Small intestine (tissue), 7 donors: ENCODE results near the gene DNLZ. TPM values are rescaled to one million over a fixed set of nuclear protein-coding genes. Genes with fewer than 3 reads are reported as not detected.

ENCODE experiments used
- DNase-seq, 2 donors: peaks; one replicate each; pipeline versions ENCODE4 v3.0.0 to v3.0.0-alpha.2; 2013
- FAIRE-seq: peaks from 2 replicates; lab custom pipeline; 2012; peaks lifted over from hg19 to GRCh38; lab: Jason Lieb, UNC
- H3K27ac ChIP-seq, 3 donors: one replicate each; pipeline ENCODE4 v1.5.1; 2013; ENCODE audit warnings: low read length in 2 of 3, mild to moderate bottlenecking in 2 of 3, control low read depth in 1 of 3, inconsistent platforms in 1 of 3, low read depth in 1 of 3, moderate library complexity in 1 of 3
- H3K27me3 ChIP-seq, 3 donors: one replicate each; pipeline ENCODE4 v1.6.1; 2013; ENCODE audit warnings: low read length in 3 of 3, inconsistent platforms in 1 of 3; ENCODE audit not compliant: control insufficient read depth in 3 of 3, insufficient read depth in 3 of 3
- H3K36me3 ChIP-seq, 3 donors: one replicate each; pipeline ENCODE4 v1.6.1; 2013; ENCODE audit warnings: low read length in 3 of 3, inconsistent platforms in 1 of 3, low read depth in 1 of 3, mild to moderate bottlenecking in 1 of 3, moderate library complexity in 1 of 3; ENCODE audit not compliant: control insufficient read depth in 3 of 3, insufficient read depth in 2 of 3
- H3K4me1 ChIP-seq, 3 donors: one replicate each; pipeline ENCODE4 v1.6.1; 2013; ENCODE audit warnings: low read length in 2 of 3, inconsistent platforms in 1 of 3, low read depth in 1 of 3, mild to moderate bottlenecking in 1 of 3, moderate library complexity in 1 of 3; ENCODE audit not compliant: control insufficient read depth in 3 of 3, insufficient read depth in 2 of 3
- H3K4me3 ChIP-seq, 3 donors: one replicate each; pipeline ENCODE4 v1.5.1; 2013; ENCODE audit warnings: low read length in 3 of 3, control low read depth in 1 of 3, inconsistent platforms in 1 of 3, low read depth in 1 of 3, mild to moderate bottlenecking in 1 of 3, moderate library complexity in 1 of 3
- H3K9me3 ChIP-seq, 2 donors: one replicate each; pipeline ENCODE4 v1.6.1; 2013; ENCODE audit warnings: low read depth in 1 of 2, low read length in 1 of 2; ENCODE audit not compliant: control insufficient read depth in 2 of 2, insufficient read depth in 1 of 2
- WGBS, 3 donors: extraction: QIAGEN DNeasy Blood & Tissue Kit; methylation state at CpG; one replicate each; pipeline ENCODE4 v1.1.7; 2013; 5-methylcytosine and 5-hydroxymethylcytosine counted together
- polyA plus RNA-seq, 4 donors: library from polyadenylated mRNA; stranded (reverse) in 3 of 4; unstranded in 1 of 4; fragments of 200-250 nt in 3 of 4; fragments of 120-200 nt in 1 of 4; gene quantifications; one replicate each; pipeline versions ENCODE4 v1.2.1 to v1.2.3, GENCODE V29; 2013
- donor health status: healthy with polysubstance abuse.
- donor health status: control.
- donor health status: control.
- donor health status: Bipolar disorder and iron deficiency.
- donor health status: healthy.

The DNLZ gene
- polyA plus RNA-seq, 4 donors = 8.5 to 16.1 (median 11.0) TPM

GRCh38 chr9:136334541-136334940 lies 29.0 kb downstream of the DNLZ start:
- H3K27me3 ChIP-seq = no peaks in the 10 kb centered on the region
- no peak for FAIRE-seq
- H3K36me3 ChIP-seq = peaks cover 0 to 50% (median 0%) of the 10 kb centered on the region in 3 donors
- no peaks in the 10 kb centered on the region for H3K9me3 ChIP-seq
- 85 to 94% (median 90%) methylated on average over 21 of the region's 21 CpGs for WGBS, 3 donors
- no peak overlapping the region for H3K27ac ChIP-seq
- H3K4me1 ChIP-seq = peaks cover 0 to 4% (median 0%) of the 10 kb centered on the region in 3 donors
- H3K4me3 ChIP-seq = no peak overlapping the region
- DNase-seq = no peak

- H3K27me3 ChIP-seq = no peaks in the 10 kb centered on the region
- no peaks in the 10 kb centered on the region for H3K9me3 ChIP-seq
- 80 to 93% (median 88%) methylated on average over 17 of the region's 17 CpGs for WGBS, 3 donors
- H3K4me1 ChIP-seq = peaks cover 0 to 14% (median 0%) of the 10 kb centered on the region in 3 donors
- H3K36me3 ChIP-seq = peaks cover 0 to 41% (median 0%) of the 10 kb centered on the region in 3 donors
- H3K4me3 ChIP-seq = no peak overlapping the region
- DNase-seq (no peak), FAIRE-seq (no peak)
- no peak overlapping the region for H3K27ac ChIP-seq
Measured at GRCh38 chr9:136333486-136333885, 30.1 kb downstream of the DNLZ start.

GRCh38 chr9:136333045-136333444 lies 30.5 kb downstream of the DNLZ start:
- H3K27me3 ChIP-seq = peaks cover 0 to 2% (median 0%) of the 10 kb centered on the region in 3 donors
- FAIRE-seq (no peak), DNase-seq (no peak)
- 67 to 86% (median 74%) methylated on average over 12 of the region's 12 CpGs for WGBS, 3 donors
- peaks cover 0 to 18% (median 0%) of the 10 kb centered on the region in 3 donors for H3K4me1 ChIP-seq
- H3K9me3 ChIP-seq = no peaks in the 10 kb centered on the region
- H3K27ac ChIP-seq = no peak overlapping the region
- peaks cover 0 to 38% (median 0%) of the 10 kb centered on the region in 3 donors for H3K36me3 ChIP-seq
- H3K4me3 ChIP-seq = no peak overlapping the region

GRCh38 chr9:136332482-136332983 lies 31.0 kb downstream of the DNLZ start:
- peaks cover 0 to 4% (median 0%) of the 10 kb centered on the region in 3 donors for H3K27me3 ChIP-seq
- H3K4me3 ChIP-seq = no peak overlapping the region
- H3K36me3 ChIP-seq = peaks cover 0 to 33% (median 0%) of the 10 kb centered on the region in 3 donors
- FAIRE-seq (no peak), DNase-seq (no peak)
- no peak overlapping the region for H3K27ac ChIP-seq
- peaks cover 0 to 21% (median 0%) of the 10 kb centered on the region in 3 donors for H3K4me1 ChIP-seq
- WGBS, 3 donors = 79 to 85% (median 80%) methylated on average over 11 of the region's 11 CpGs
- no peaks in the 10 kb centered on the region for H3K9me3 ChIP-seq

GRCh38 chr9:136331556-136332481 lies 31.7 kb downstream of the DNLZ start:
- no peak overlapping the region for H3K27ac ChIP-seq
- DNase-seq (no peak), FAIRE-seq (no peak)
- H3K9me3 ChIP-seq = no peaks in the 10 kb centered on the region
- H3K36me3 ChIP-seq = peaks cover 0 to 25% (median 0%) of the 10 kb centered on the region in 3 donors
- WGBS, 3 donors = 56 to 79% (median 64%) methylated on average over 40 to 46 of the region's 46 CpGs
- no peak overlapping the region for H3K4me3 ChIP-seq
- H3K4me1 ChIP-seq = peaks cover 0 to 24% (median 0%) of the 10 kb centered on the region in 3 donors
- H3K27me3 ChIP-seq = peaks cover 0 to 4% (median 0%) of the 10 kb centered on the region in 3 donors

GRCh38 chr9:136331030-136331429 lies 32.5 kb downstream of the DNLZ start:
- H3K27me3 ChIP-seq = peaks cover 0 to 4% (median 0%) of the 10 kb centered on the region in 3 donors
- H3K9me3 ChIP-seq = no peaks in the 10 kb centered on the region
- no peak overlapping the region for H3K4me3 ChIP-seq
- FAIRE-seq = no peak
- H3K27ac ChIP-seq = no peak overlapping the region
- 66 to 83% (median 82%) methylated on average over 12 to 15 of the region's 15 CpGs for WGBS, 3 donors
- peaks cover 0 to 21% (median 0%) of the 10 kb centered on the region in 3 donors for H3K36me3 ChIP-seq
- H3K4me1 ChIP-seq = peaks cover 0 to 30% (median 0%) of the 10 kb centered on the region in 3 donors
- DNase-seq = no peak

- Histone ChIP-seq H3K9me3 (no peaks in the 10 kb centered on the region), H3K36me3 (peaks cover 0 to 21% (median 0%) of the 10 kb centered on the region in 3 donors), H3K27me3 (peaks cover 0 to 4% (median 0%) of the 10 kb centered on the region in 3 donors), H3K4me3 (no peak overlapping the region), H3K27ac (no peak overlapping the region), H3K4me1 (peaks cover 0 to 32% (median 0%) of the 10 kb centered on the region in 3 donors)
- 61 to 80% (median 71%) methylated on average over 14 of the region's 14 CpGs for WGBS, 3 donors
- DNase-seq = no peak
- FAIRE-seq = no peak
Measured at GRCh38 chr9:136330406-136330990, 33.0 kb downstream of the DNLZ start.
